HepG2 (cell line): ENCODE data around the gene NINJ2. TPM values are rescaled to one million over a fixed set of nuclear protein-coding genes. Genes with fewer than 3 reads are reported as not detected.

ENCODE experiments used
- ATAC-seq: fragments of 200-7000 bp; cut with Tn5 transposase; 3 replicates; pipeline ENCODE4 v1.9.1; 2020; ENCODE audit warnings: mild to moderate bottlenecking, moderate library complexity
- BruUV-seq: library from RNA; stranded (reverse); fragments of 400-500 nt; replicated peaks from 2 replicates; lab custom pipeline; 2021; lab: Mats Ljungman, UMichigan
- CTCF ChIA-PET: fragments of 300-600 bp; formaldehyde crosslinking; extraction: SDS; loops from one replicate; lab custom pipeline; 2021; ENCODE audit warnings: low total read pairs, inconsistent platforms, low intra/inter-chr PET ratio; lab: Yijun Ruan, JAX
- POLR2A ChIA-PET: fragments of 350-600 bp; sonication (Branson Sonifier 250); formaldehyde crosslinking; loops from one replicate; lab custom pipeline; 2020; ENCODE audit warnings: antibody characterized with exemption, inconsistent platforms; lab: Yijun Ruan, JAX
- DNase-seq: peaks from one replicate; pipeline ENCODE4 v3.0.0-alpha.2; 2015; ENCODE audit warnings: low spot score
- FAIRE-seq: peaks from 3 replicates; lab custom pipeline; 2011; peaks lifted over from hg19 to GRCh38; lab: Jason Lieb, UNC
- H2AFZ ChIP-seq: one replicate; pipeline ENCODE4 v1.6.1; 2011; ENCODE audit warnings: low read length, inconsistent platforms
- H3K27ac ChIP-seq: fragments of 300-600 bp; 3 replicates; pipeline ENCODE4 v1.8.0; 2011; ENCODE audit warnings: mixed run types, mild to moderate bottlenecking, mixed read lengths, low read length, inconsistent platforms; ENCODE audit not compliant: insufficient read depth; ENCODE audit errors: extremely low read length
- H3K27me3 ChIP-seq, 2 experiments: fragments of 200-600 bp in 1 of 2; 2 replicates in 1 of 2; 3 replicates in 1 of 2; pipeline versions ENCODE4 v1.6.0 to v1.8.0; 2011; ENCODE audit warnings: low read length in 2 of 2, mild to moderate bottlenecking in 2 of 2, moderate library complexity in 2 of 2, inconsistent platforms in 1 of 2; ENCODE audit not compliant: insufficient read depth in 2 of 2, control insufficient read depth in 1 of 2
- H3K36me3 ChIP-seq, 2 experiments: fragments of 200-600 bp in 1 of 2; replicated peaks in 1 of 2; 2 replicates in 1 of 2; 3 replicates in 1 of 2; pipeline versions ENCODE4 v1.5.1 to v1.8.0; 2011; ENCODE audit warnings: low read length in 2 of 2, inconsistent platforms in 1 of 2; ENCODE audit not compliant: insufficient read depth in 2 of 2, control insufficient read depth in 1 of 2
- H3K4me1 ChIP-seq: 2 replicates; pipeline ENCODE4 v1.5.1; 2012; ENCODE audit warnings: low read length, inconsistent platforms; ENCODE audit not compliant: insufficient read depth
- H3K4me2 ChIP-seq: 2 replicates; pipeline ENCODE4 v1.6.0; 2011; ENCODE audit warnings: low read depth, low read length, inconsistent platforms
- H3K4me3 ChIP-seq, 3 experiments: fragments of 200-600 bp in 1 of 3; sonication (generic), shearing (Covaris generic) in 1 of 3; replicated peaks in 1 of 3; 2 replicates each; pipeline ENCODE4 v1.5.1; 2011 to 2016; ENCODE audit warnings: low read length in 3 of 3, inconsistent platforms in 2 of 3, low read depth in 2 of 3, mild to moderate bottlenecking in 2 of 3, control low read depth in 1 of 3, mixed read lengths in 1 of 3; ENCODE audit not compliant: insufficient read depth in 1 of 3
- H3K79me2 ChIP-seq: one replicate; pipeline ENCODE4 v1.6.1; 2011; ENCODE audit warnings: low read length, inconsistent platforms; ENCODE audit not compliant: insufficient read depth
- H3K9ac ChIP-seq: 2 replicates; pipeline ENCODE4 v1.6.0; 2011; ENCODE audit warnings: mild to moderate bottlenecking, low read depth, low read length, inconsistent platforms; ENCODE audit not compliant: insufficient read depth
- H3K9me3 ChIP-seq: 2 replicates; pipeline ENCODE4 v1.5.1; 2012; ENCODE audit warnings: mild to moderate bottlenecking, low read length
- H4K20me1 ChIP-seq: 2 replicates; pipeline ENCODE4 v1.6.0; 2011; ENCODE audit warnings: inconsistent platforms, mild to moderate bottlenecking, low read length, moderate library complexity; ENCODE audit not compliant: insufficient read depth
- HOMEZ ChIP-seq: IDR thresholded peaks from 2 replicates; pipeline ENCODE4 v1.6.1; 2016; ENCODE audit warnings: low read depth
- IKZF1 ChIP-seq: fragments of 450-650 bp; IDR thresholded peaks from 2 replicates; pipeline ENCODE4 v1.7.1; 2016
- MED13 ChIP-seq: sonication (generic); formaldehyde crosslinking; IDR thresholded peaks from 2 replicates; pipeline ENCODE4 v1.5.0; 2020; ENCODE audit warnings: missing genetic modification reagents
- MXD3 ChIP-seq: IDR thresholded peaks from 2 replicates; pipeline ENCODE4 v1.6.1; 2016; ENCODE audit warnings: mild to moderate bottlenecking, missing biosample characterization, missing genetic modification reagents
- NFE2 ChIP-seq: sonication (generic); formaldehyde crosslinking; IDR thresholded peaks from 2 replicates; pipeline ENCODE4 v1.4.0; 2020; ENCODE audit warnings: missing genetic modification reagents
- NR3C1 ChIP-seq: sonication (generic); formaldehyde crosslinking; IDR thresholded peaks from 2 replicates; pipeline ENCODE4 v1.4.0; 2020; ENCODE audit warnings: missing genetic modification reagents
- PHB2 ChIP-seq: fragments of 450-650 bp; IDR thresholded peaks from 2 replicates; pipeline ENCODE4 v1.6.1; 2018; ENCODE audit not compliant: partially characterized antibody
- RBFOX2 ChIP-seq: fragments of 200-400 bp; formaldehyde crosslinking; IDR thresholded peaks from 2 replicates; pipeline ENCODE4 v1.6.1; 2017; ENCODE audit warnings: low read depth, mild to moderate bottlenecking, low read length
- THAP11 ChIP-seq: IDR thresholded peaks from 2 replicates; pipeline ENCODE4 v1.6.1; 2016; ENCODE audit warnings: missing biosample characterization, missing genetic modification reagents
- ZMYM3 ChIP-seq: sonication (generic); formaldehyde crosslinking; IDR thresholded peaks from 2 replicates; pipeline ENCODE4 v1.5.1; 2020; ENCODE audit warnings: mild to moderate bottlenecking, missing genetic modification reagents
- ZNF180 ChIP-seq: sonication (generic); formaldehyde crosslinking; IDR thresholded peaks from 2 replicates; pipeline ENCODE4 v1.4.0; 2020; ENCODE audit warnings: low read depth, missing genetic modification reagents, borderline replicate concordance
- ZNF337 ChIP-seq: sonication (generic); formaldehyde crosslinking; IDR thresholded peaks from 2 replicates; pipeline ENCODE4 v1.5.1; 2020; ENCODE audit warnings: missing genetic modification reagents, low read depth, mild to moderate bottlenecking, borderline replicate concordance
- ZNF567 ChIP-seq: sonication (generic); formaldehyde crosslinking; IDR thresholded peaks from 2 replicates; pipeline ENCODE4 v1.8.1; 2023; ENCODE audit warnings: mild to moderate bottlenecking, missing genetic modification reagents, borderline replicate concordance
- ZNF577 ChIP-seq: sonication (generic); formaldehyde crosslinking; IDR thresholded peaks from 2 replicates; pipeline ENCODE4 v1.4.0; 2020; ENCODE audit warnings: mild to moderate bottlenecking, low read depth, missing genetic modification reagents, borderline replicate concordance
- ZNF83 ChIP-seq: sonication (generic); formaldehyde crosslinking; IDR thresholded peaks from 2 replicates; pipeline ENCODE4 v1.4.0; 2020; ENCODE audit warnings: missing genetic modification reagents, mild to moderate bottlenecking, borderline replicate concordance
- ZSCAN29 ChIP-seq: sonication (generic); formaldehyde crosslinking; conservative IDR thresholded peaks from 2 replicates; pipeline ENCODE4 v1.4.0; 2020; ENCODE audit warnings: mild to moderate bottlenecking, missing genetic modification reagents
- WGBS: methylation state at CpG from one replicate; pipeline ENCODE4 v1.1.6; 2017; ENCODE audit warnings: low lambda C conversion rate; 5-methylcytosine and 5-hydroxymethylcytosine counted together
- in situ Hi-C: cut with HindIII; loops from 2 replicates; pipeline ENCODE4 v1.10.0; 2017; ENCODE audit warnings: low pct_unique_long_range_greater_than_20kb; ENCODE audit not compliant: extremely low pct_ligation_motif_present
- intact Hi-C: fragments of 100-400 bp; cut with micrococcal nuclease; formaldehyde crosslinking; loops from one replicate; pipeline ENCODE4 v1.10.0; 2022; ENCODE audit not compliant: unreplicated experiment
- polyA plus RNA-seq, 8 experiments: library from polyadenylated mRNA; depleted of rRNA in 3 of 8; stranded (reverse) in 7 of 8; unstranded in 1 of 8; fragments of >200 nt; fragmentation: Illumina TruSeq in 4 of 8; extraction: Trizol in 4 of 8; gene quantifications; 2 replicates each; pipeline versions ENCODE4 v1.2.1 to v1.2.3, GENCODE V29; 2011 to 2016; ENCODE audit warnings: low read depth in 4 of 8, missing spikeins in 1 of 8, mixed read lengths in 1 of 8; ENCODE audit not compliant: insufficient read depth in 1 of 8
- total RNA-seq, 5 experiments: library from RNA; depleted of rRNA; stranded (reverse); fragments of >200 nt; fragmentation: Illumina TruSeq; extraction: Trizol; gene quantifications; 2 replicates each; pipeline ENCODE4 v1.2.3, GENCODE V29; 2016; ENCODE audit warnings: low read depth in 1 of 5
- TF ChIP-seq, protein P1 (sequence below): sonication (generic); formaldehyde crosslinking; IDR thresholded peaks from 2 replicates; pipeline ENCODE4 v1.4.0; 2020; ENCODE audit warnings: mild to moderate bottlenecking, missing genetic modification reagents, borderline replicate concordance
- TF ChIP-seq, protein P2 (sequence below): sonication (generic); formaldehyde crosslinking; IDR thresholded peaks from 2 replicates; pipeline ENCODE4 v1.4.0; 2020; ENCODE audit warnings: missing genetic modification reagents, borderline replicate concordance
- TF ChIP-seq, protein P3 (sequence below): sonication (generic); formaldehyde crosslinking; IDR thresholded peaks from 2 replicates; pipeline ENCODE4 v1.5.0; 2020; ENCODE audit warnings: missing genetic modification reagents

NINJ2 gene
- total and polyA plus RNA-seq, 2 of the 13 experiments (the other 11 are each of a cell fraction or from before 2014, with no cell fraction given): 0.62 to 3.8 TPM

DNA sequence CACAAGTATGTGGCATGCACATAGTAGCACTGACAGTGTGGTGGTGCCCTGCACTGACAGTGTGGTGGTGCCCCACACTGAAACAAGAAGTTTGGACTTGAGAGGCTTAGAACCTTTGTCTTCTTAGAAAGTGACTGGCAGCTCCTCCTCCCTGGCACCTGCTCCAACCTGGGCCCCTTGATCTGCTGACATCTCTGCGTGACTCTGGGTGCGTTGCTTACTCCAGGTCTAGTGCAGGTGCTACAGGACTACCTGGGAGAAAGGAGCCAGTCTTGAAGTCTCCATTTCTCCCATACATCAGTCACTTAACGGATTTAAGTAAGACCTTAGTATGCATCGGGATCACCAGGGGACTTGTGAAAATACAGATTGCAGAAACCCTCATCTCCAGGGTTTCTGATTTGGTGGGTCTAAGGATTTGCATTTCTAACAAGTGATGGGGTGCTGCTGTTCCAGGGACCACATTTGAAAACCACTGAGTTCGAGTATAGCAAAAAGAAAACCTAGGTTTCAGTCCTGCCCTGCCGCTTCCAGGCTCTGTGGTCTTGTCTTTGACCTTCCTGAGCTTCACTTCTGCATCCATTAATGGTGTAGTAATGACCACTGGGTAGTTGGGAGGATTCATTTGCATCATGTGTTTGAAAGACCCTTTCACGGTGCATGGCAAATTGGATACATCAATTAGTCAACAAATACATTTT lies 15.7 kb downstream of the NINJ2 start:
- H3K79me2 ChIP-seq: no peaks in the 10 kb centered on the region
- intact Hi-C loops (loop anchor here (2.0 to 10.0 kb wide), 2 partner anchors 15 to 73 kb away; no protein-coding TSS in a partner anchor), in situ Hi-C loops (no loop called here)
- H3K9me3 ChIP-seq: no peaks in the 10 kb centered on the region
- H3K4me3 ChIP-seq: no peak overlapping the region
- no peaks in the 10 kb centered on the region for H4K20me1 ChIP-seq
- peaks cover 61% of the 10 kb centered on the region for H3K4me1 ChIP-seq
- H3K27ac ChIP-seq: no peak overlapping the region
- ATAC-seq: peak; percentile 10; the same call in 2 of the 3 replicates
- 73% methylated on average over 7 of the region's 7 CpGs for WGBS
- FAIRE-seq: no peak
- DNase-seq: no peak
- H3K4me2 ChIP-seq: peak overlapping the region; percentile 96
- ChIA-PET CTCF (no interaction called here), POLR2A (interaction anchor here (0.9 to 1.1 kb wide), 3 partner anchors 16 to 75 kb away, joined by 3 to 5 read pairs (median 3); no protein-coding TSS in a partner anchor)
- 0 out of 2 replicates have a peak overlapping the region, but pooled peaks have one; percentile 67 for H3K9ac ChIP-seq
- H3K27me3 ChIP-seq: no peaks in the 10 kb centered on the region
- H2AFZ ChIP-seq: no peak overlapping the region
- H3K36me3 ChIP-seq: no peaks in the 10 kb centered on the region
- BruUV-seq: no TSS peak
- TF ChIP-seq, protein P1, sequence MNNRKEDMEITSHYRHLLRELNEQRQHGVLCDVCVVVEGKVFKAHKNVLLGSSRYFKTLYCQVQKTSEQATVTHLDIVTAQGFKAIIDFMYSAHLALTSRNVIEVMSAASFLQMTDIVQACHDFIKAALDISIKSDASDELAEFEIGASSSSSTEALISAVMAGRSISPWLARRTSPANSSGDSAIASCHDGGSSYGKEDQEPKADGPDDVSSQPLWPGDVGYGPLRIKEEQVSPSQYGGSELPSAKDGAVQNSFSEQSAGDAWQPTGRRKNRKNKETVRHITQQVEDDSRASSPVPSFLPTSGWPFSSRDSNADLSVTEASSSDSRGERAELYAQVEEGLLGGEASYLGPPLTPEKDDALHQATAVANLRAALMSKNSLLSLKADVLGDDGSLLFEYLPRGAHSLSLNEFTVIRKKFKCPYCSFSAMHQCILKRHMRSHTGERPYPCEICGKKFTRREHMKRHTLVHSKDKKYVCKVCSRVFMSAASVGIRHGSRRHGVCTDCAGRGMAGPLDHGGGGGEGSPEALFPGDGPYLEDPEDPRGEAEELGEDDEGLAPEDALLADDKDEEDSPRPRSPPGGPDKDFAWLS (CRISPR knock-in tag): no peak
- TF ChIP-seq, protein P2, sequence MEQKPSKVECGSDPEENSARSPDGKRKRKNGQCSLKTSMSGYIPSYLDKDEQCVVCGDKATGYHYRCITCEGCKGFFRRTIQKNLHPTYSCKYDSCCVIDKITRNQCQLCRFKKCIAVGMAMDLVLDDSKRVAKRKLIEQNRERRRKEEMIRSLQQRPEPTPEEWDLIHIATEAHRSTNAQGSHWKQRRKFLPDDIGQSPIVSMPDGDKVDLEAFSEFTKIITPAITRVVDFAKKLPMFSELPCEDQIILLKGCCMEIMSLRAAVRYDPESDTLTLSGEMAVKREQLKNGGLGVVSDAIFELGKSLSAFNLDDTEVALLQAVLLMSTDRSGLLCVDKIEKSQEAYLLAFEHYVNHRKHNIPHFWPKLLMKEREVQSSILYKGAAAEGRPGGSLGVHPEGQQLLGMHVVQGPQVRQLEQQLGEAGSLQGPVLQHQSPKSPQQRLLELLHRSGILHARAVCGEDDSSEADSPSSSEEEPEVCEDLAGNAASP (CRISPR knock-in tag): no peak
- TF ChIP-seq, protein P3, sequence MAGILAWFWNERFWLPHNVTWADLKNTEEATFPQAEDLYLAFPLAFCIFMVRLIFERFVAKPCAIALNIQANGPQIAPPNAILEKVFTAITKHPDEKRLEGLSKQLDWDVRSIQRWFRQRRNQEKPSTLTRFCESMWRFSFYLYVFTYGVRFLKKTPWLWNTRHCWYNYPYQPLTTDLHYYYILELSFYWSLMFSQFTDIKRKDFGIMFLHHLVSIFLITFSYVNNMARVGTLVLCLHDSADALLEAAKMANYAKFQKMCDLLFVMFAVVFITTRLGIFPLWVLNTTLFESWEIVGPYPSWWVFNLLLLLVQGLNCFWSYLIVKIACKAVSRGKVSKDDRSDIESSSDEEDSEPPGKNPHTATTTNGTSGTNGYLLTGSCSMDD (CRISPR knock-in tag): no peak
- TF ChIP-seq RBFOX2 (no peak), ZNF577 (CRISPR knock-in tag) (no peak), THAP11 (no peak), ZNF180 (CRISPR knock-in tag) (no peak), HOMEZ (CRISPR knock-in tag) (no peak), IKZF1 (no peak), ZNF567 (CRISPR knock-in tag) (no peak), ZMYM3 (CRISPR knock-in tag) (no peak), NR3C1 (CRISPR knock-in tag) (no peak), ZNF337 (CRISPR knock-in tag) (no peak), ZNF83 (CRISPR knock-in tag) (no peak), PHB2 (no peak), MXD3 (no peak), NFE2 (no peak), MED13 (CRISPR knock-in tag) (no peak), ZSCAN29 (CRISPR knock-in tag) (no peak)
